ENCODE data around the gene SPINT3. TPM values are rescaled to one million over a fixed set of nuclear protein-coding genes. Genes with fewer than 3 reads are reported as not detected.

Gene SPINT3
- total and polyA plus RNA-seq, 4 donors: 0.18 TPM; not detected in 3

DNA sequence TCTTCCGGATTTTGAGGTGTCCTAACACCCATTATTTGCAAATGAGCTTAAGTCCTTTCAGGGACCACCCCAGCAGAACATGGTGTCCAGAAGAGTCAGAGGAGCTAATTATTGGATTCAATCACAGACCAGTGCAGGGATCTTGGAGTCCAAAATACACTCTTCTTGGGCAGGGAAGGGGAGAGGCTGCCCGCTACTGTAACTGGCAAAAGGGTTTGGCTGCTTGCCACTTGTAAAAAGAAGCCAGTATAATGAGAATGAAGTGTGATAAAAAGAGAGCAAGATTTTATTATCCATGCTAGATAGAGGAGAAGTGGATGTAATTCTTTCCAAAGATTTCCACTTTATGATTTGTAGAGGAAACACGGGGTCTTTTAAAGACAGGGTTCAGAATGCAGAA lies 19.3 kb downstream of the SPINT3 start:
- Histone ChIP-seq H3K9me3 (ENCODE audit: control insufficient read depth in 4 of 4, insufficient read depth in 3 of 4, low read length in 3 of 4) (peaks cover 0 to 2% (median 0%) of the 10 kb centered on the region in 4 donors), H3K4me1 (ENCODE audit: control insufficient read depth in 5 of 5, insufficient read depth in 5 of 5, low read length in 5 of 5) (peaks cover 0 to 3% (median 0%) of the 10 kb centered on the region in 5 donors), H3K9ac (ENCODE audit: insufficient read depth in 1 of 2, low read length in 2 of 2) (no peak overlapping the region), H3K27me3 (ENCODE audit: control insufficient read depth in 3 of 3, insufficient read depth in 3 of 3, low read length in 2 of 3) (peaks cover 0 to 3% (median 0%) of the 10 kb centered on the region in 3 donors), H3K27ac (ENCODE audit: low read depth in 1 of 2, low read length in 1 of 2) (no peak overlapping the region), H3K36me3 (ENCODE audit: control insufficient read depth in 4 of 4, insufficient read depth in 4 of 4, low read length in 4 of 4) (no peaks in the 10 kb centered on the region), H3K4me3 (no peak overlapping the region)
- TF ChIP-seq, protein P1, sequence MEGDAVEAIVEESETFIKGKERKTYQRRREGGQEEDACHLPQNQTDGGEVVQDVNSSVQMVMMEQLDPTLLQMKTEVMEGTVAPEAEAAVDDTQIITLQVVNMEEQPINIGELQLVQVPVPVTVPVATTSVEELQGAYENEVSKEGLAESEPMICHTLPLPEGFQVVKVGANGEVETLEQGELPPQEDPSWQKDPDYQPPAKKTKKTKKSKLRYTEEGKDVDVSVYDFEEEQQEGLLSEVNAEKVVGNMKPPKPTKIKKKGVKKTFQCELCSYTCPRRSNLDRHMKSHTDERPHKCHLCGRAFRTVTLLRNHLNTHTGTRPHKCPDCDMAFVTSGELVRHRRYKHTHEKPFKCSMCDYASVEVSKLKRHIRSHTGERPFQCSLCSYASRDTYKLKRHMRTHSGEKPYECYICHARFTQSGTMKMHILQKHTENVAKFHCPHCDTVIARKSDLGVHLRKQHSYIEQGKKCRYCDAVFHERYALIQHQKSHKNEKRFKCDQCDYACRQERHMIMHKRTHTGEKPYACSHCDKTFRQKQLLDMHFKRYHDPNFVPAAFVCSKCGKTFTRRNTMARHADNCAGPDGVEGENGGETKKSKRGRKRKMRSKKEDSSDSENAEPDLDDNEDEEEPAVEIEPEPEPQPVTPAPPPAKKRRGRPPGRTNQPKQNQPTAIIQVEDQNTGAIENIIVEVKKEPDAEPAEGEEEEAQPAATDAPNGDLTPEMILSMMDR (IDR thresholded peaks at IDR 0.05; ENCODE audit: control extremely low read depth, extremely low read depth): no peak
- 70 to 71% methylated on average over 3 of the region's 3 CpGs for WGBS, 2 donors
- DNase-seq (no peak), ATAC-seq (ENCODE audit: insufficient read depth, low FRiP score) (no peak)

DNA sequence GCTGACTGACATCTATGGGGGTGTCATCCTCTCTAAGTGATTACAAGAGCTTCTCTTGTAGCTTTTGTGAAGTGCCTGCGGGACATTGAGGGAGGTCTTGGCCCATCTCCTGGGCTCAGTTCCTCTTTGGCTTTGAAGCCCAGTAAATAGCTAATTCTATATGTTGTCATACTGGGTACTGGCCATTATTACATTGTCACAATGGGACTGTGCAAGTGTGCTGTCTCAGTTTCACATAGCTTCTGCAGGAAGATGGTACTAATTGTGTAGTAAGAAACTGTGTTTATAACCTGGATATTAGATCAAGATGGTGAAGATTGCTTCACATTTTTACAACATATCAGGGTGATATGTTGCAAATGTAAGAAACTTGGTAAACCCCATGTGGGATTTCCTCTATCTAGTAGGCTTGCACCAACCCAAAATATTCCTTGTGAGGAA lies 19.9 kb downstream of the SPINT3 start:
- TF ChIP-seq, protein P1 (IDR thresholded peaks at IDR 0.05; ENCODE audit: control extremely low read depth, extremely low read depth): no peak
- ATAC-seq (ENCODE audit: insufficient read depth, low FRiP score): no peak
- WGBS, 2 donors: 50 to 79% methylated on average over 1 of the region's 1 CpG

DNA sequence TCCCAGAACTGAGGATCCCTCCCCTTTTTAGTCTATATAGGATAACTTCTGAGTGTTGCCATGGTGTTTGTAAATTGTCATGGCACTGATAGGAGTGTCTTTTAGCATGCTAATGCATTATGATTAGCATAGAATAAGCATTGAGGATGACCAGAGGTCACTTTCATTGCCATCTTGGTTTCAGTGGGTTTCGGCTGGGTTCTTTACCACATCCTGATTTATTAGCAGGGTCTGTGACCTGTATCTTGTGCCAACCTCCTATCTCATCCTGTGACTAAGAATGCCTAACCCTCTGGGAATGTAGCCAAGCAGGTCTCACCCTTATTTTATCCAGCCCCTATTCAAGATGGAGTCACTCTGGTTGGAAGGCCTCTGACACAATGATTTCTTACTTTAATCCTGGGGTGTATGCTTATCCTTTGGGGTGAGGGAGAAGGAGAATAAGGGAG lies 26.3 kb downstream of the SPINT3 start:
- TF ChIP-seq, protein P1 (IDR thresholded peaks at IDR 0.05; ENCODE audit: control extremely low read depth, extremely low read depth): no peak
- DNase-seq (no peak), ATAC-seq (ENCODE audit: insufficient read depth, low FRiP score) (no peak)
- Histone ChIP-seq H3K36me3 (ENCODE audit: control insufficient read depth in 4 of 4, insufficient read depth in 4 of 4, low read length in 4 of 4) (no peaks in the 10 kb centered on the region), H3K4me1 (ENCODE audit: control insufficient read depth in 5 of 5, insufficient read depth in 5 of 5, low read length in 5 of 5) (peaks cover 0 to 4% (median 0%) of the 10 kb centered on the region in 5 donors), H3K4me3 (no peak overlapping the region), H3K9me3 (ENCODE audit: control insufficient read depth in 4 of 4, insufficient read depth in 3 of 4, low read length in 3 of 4) (peaks cover 0 to 2% (median 0%) of the 10 kb centered on the region in 4 donors), H3K27ac (ENCODE audit: low read depth in 1 of 2, low read length in 1 of 2) (no peak overlapping the region), H3K27me3 (ENCODE audit: control insufficient read depth in 3 of 3, insufficient read depth in 3 of 3, low read length in 2 of 3) (peaks cover 0 to 16% (median 0%) of the 10 kb centered on the region in 3 donors), H3K9ac (ENCODE audit: insufficient read depth in 1 of 2, low read length in 2 of 2) (no peak overlapping the region)
- 51 to 64% methylated on average over 1 of the region's 1 CpG for WGBS, 2 donors

More for the DNA sequence above, 19.9 kb downstream of the SPINT3 start:
- H3K27me3 ChIP-seq (ENCODE audit: control insufficient read depth in 3 of 3, insufficient read depth in 3 of 3, low read length in 2 of 3): peaks cover 0 to 3% (median 0%) of the 10 kb centered on the region in 3 donors
- peaks cover 0 to 2% (median 0%) of the 10 kb centered on the region in 4 donors for H3K9me3 ChIP-seq (ENCODE audit: control insufficient read depth in 4 of 4, insufficient read depth in 3 of 4, low read length in 3 of 4)
- H3K4me3 ChIP-seq: no peak overlapping the region
- H3K36me3 ChIP-seq (ENCODE audit: control insufficient read depth in 4 of 4, insufficient read depth in 4 of 4, low read length in 4 of 4): no peaks in the 10 kb centered on the region
- H3K4me1 ChIP-seq (ENCODE audit: control insufficient read depth in 5 of 5, insufficient read depth in 5 of 5, low read length in 5 of 5): peaks cover 0 to 3% (median 0%) of the 10 kb centered on the region in 5 donors
- no peak overlapping the region for H3K9ac ChIP-seq (ENCODE audit: insufficient read depth in 1 of 2, low read length in 2 of 2)
- no peak overlapping the region for H3K27ac ChIP-seq (ENCODE audit: low read depth in 1 of 2, low read length in 1 of 2)
- DNase-seq: no peak

DNA sequence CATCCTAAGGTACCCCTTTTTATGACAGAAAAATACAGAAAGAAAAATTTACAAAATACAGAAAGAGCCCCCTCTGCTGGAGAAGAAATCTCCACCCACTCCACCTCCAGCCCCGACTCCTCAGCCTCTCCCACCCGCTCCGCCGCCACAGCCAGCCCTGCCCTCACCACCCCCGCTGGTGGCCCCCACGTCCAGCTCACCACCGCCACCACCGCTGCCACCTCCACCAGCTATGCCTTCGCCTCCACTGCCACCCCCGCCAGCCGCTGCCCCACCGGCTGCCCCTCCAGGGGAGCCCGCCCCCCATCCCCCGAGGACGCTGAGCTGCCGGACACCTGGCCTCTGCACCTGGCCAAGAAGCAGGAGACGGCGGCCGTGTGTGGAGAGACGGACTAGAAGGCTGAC lies 28.2 kb downstream of the SPINT3 start:
- WGBS, 2 donors: 22 to 28% methylated on average over 20 of the region's 20 CpGs
- Histone ChIP-seq H3K4me3 (no peak overlapping the region), H3K9ac (ENCODE audit: insufficient read depth in 1 of 2, low read length in 2 of 2) (no peak overlapping the region), H3K4me1 (ENCODE audit: control insufficient read depth in 5 of 5, insufficient read depth in 5 of 5, low read length in 5 of 5) (peaks cover 0 to 4% (median 0%) of the 10 kb centered on the region in 5 donors), H3K36me3 (ENCODE audit: control insufficient read depth in 4 of 4, insufficient read depth in 4 of 4, low read length in 4 of 4) (no peaks in the 10 kb centered on the region), H3K9me3 (ENCODE audit: control insufficient read depth in 4 of 4, insufficient read depth in 3 of 4, low read length in 3 of 4) (peaks cover 0 to 2% (median 0%) of the 10 kb centered on the region in 4 donors), H3K27me3 (ENCODE audit: control insufficient read depth in 3 of 3, insufficient read depth in 3 of 3, low read length in 2 of 3) (peaks cover 0 to 16% (median 0%) of the 10 kb centered on the region in 3 donors), H3K27ac (ENCODE audit: low read depth in 1 of 2, low read length in 1 of 2) (no peak overlapping the region)
- ATAC-seq (ENCODE audit: insufficient read depth, low FRiP score): no peak
- DNase-seq: no peak
- TF ChIP-seq, protein P1 (IDR thresholded peaks at IDR 0.05; ENCODE audit: control extremely low read depth, extremely low read depth): no peak

Measured in lung (tissue), 12 donors.